Neural crest cell (in vitro differentiated cells): ENCODE data around the gene SLC39A3. TPM values are rescaled to one million over a fixed set of nuclear protein-coding genes. Genes with fewer than 3 reads are reported as not detected.
A peak's percentile ranks its signal among the peaks of the same experiment; 100 is the strongest.

Experiments
- DNase-seq: peaks from one replicate; pipeline ENCODE4 v3.0.0; 2021; ENCODE audit warnings: low read depth, mixed read lengths, low spot score
- H3K27ac Mint-ChIP-seq: one replicate; pipeline ENCODE4 v1.8.0; 2021; ENCODE audit warnings: mild to moderate bottlenecking, mixed read lengths; ENCODE audit not compliant: unreplicated experiment
- H3K27me3 Mint-ChIP-seq: 2 replicates; pipeline ENCODE4 v1.8.0; 2021; ENCODE audit warnings: low read depth, mild to moderate bottlenecking, mixed read lengths
- H3K36me3 Mint-ChIP-seq: 2 replicates; pipeline ENCODE4 v1.8.0; 2021; ENCODE audit warnings: low read depth, mild to moderate bottlenecking, mixed read lengths
- H3K4me1 Mint-ChIP-seq: 2 replicates; pipeline ENCODE4 v1.8.0; 2021; ENCODE audit warnings: mixed read lengths
- H3K4me3 Mint-ChIP-seq: one replicate; pipeline ENCODE4 v1.8.0; 2021; ENCODE audit warnings: mild to moderate bottlenecking, mixed read lengths
- H3K9me3 Mint-ChIP-seq: 2 replicates; pipeline ENCODE4 v1.8.0; 2021; ENCODE audit warnings: mixed read lengths
- total RNA-seq: library from RNA; stranded (reverse); gene quantifications from 2 replicates; pipeline ENCODE4 v1.2.1, GENCODE V29; 2021
- TF ChIP-seq, protein P1 (sequence below): fragments of 200-600 bp; sonication (generic); conservative IDR thresholded peaks from 2 replicates; pipeline ENCODE4 v1.5.0; 2021; ENCODE audit warnings: antibody characterized with exemption, mild to moderate bottlenecking

SLC39A3 gene
- total RNA-seq, 1 donor from 2014 or later = 43.0 TPM

GRCh38 chr19:2783781-2784145, 43.9 kb upstream of the SLC39A3 start:
- DNase-seq = no peak
- H3K27ac Mint-ChIP-seq = peak overlapping the region; percentile 93
- H3K36me3 Mint-ChIP-seq = peaks cover 4% of the 10 kb centered on the region
- TF ChIP-seq, protein P1, sequence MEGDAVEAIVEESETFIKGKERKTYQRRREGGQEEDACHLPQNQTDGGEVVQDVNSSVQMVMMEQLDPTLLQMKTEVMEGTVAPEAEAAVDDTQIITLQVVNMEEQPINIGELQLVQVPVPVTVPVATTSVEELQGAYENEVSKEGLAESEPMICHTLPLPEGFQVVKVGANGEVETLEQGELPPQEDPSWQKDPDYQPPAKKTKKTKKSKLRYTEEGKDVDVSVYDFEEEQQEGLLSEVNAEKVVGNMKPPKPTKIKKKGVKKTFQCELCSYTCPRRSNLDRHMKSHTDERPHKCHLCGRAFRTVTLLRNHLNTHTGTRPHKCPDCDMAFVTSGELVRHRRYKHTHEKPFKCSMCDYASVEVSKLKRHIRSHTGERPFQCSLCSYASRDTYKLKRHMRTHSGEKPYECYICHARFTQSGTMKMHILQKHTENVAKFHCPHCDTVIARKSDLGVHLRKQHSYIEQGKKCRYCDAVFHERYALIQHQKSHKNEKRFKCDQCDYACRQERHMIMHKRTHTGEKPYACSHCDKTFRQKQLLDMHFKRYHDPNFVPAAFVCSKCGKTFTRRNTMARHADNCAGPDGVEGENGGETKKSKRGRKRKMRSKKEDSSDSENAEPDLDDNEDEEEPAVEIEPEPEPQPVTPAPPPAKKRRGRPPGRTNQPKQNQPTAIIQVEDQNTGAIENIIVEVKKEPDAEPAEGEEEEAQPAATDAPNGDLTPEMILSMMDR = no peak
- peaks cover 4% of the 10 kb centered on the region for H3K27me3 Mint-ChIP-seq
- H3K4me1 Mint-ChIP-seq = peaks cover 61% of the 10 kb centered on the region
- peaks cover 4% of the 10 kb centered on the region for H3K9me3 Mint-ChIP-seq
- peak overlapping the region; percentile 93 for H3K4me3 Mint-ChIP-seq

- peak; percentile 94 for DNase-seq
- H3K36me3 Mint-ChIP-seq = peaks cover 4% of the 10 kb centered on the region
- peak within 1 kb of the TSS; percentile 93 for H3K4me3 Mint-ChIP-seq
- H3K27me3 Mint-ChIP-seq = peaks cover 4% of the 10 kb centered on the region
- peaks cover 4% of the 10 kb centered on the region for H3K9me3 Mint-ChIP-seq
- peak within 1 kb of the TSS; percentile 93 for H3K27ac Mint-ChIP-seq
- peaks cover 58% of the 10 kb centered on the region for H3K4me1 Mint-ChIP-seq
- TF ChIP-seq, protein P1 = peak; percentile 54
These were observed 43.3 kb upstream of the SLC39A3 start, which contains the start of gene SGTA for GRCh38 chr19:2782936-2783780. SGTA (minus strand) TSS chr19:2783273; CDS start chr19:2769068, 14,205 bp downstream.

DNA sequence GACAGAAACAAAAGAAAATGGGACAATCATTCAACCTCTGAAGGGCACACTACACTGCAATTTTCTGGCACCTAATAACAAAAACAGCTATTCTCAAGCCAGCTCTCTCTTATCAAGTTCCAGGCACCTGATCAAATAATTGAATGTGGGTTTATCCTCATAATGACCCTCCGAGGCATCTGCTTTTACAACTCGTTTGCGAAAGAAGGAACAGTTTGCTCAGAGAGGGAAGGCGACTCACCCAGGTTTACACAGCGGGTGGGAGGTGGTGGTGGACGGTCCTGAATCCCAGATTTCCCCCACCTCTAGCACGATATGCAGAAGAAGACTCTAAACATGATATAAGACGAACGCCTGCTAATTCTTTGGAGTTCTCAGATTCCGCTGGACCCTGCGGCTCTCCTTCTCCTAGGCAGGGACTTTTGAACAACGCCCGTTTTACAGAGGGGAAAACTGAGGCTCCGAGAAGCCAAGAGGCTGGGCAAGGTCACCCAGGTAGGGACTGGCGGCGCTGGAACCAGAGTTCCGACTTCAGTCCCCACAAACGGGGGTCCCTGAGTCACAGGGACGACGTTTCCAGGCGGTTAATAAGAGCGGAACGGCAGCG, 42.6 kb upstream of the SLC39A3 start:
- peak overlapping the region; percentile 89 for H3K27ac Mint-ChIP-seq
- H3K36me3 Mint-ChIP-seq = peaks cover 4% of the 10 kb centered on the region
- H3K4me1 Mint-ChIP-seq = peaks cover 52% of the 10 kb centered on the region
- H3K9me3 Mint-ChIP-seq = peaks cover 4% of the 10 kb centered on the region
- DNase-seq = no peak
- H3K4me3 Mint-ChIP-seq = peak overlapping the region; percentile 93
- peaks cover 4% of the 10 kb centered on the region for H3K27me3 Mint-ChIP-seq
- TF ChIP-seq, protein P1 = no peak

DNA sequence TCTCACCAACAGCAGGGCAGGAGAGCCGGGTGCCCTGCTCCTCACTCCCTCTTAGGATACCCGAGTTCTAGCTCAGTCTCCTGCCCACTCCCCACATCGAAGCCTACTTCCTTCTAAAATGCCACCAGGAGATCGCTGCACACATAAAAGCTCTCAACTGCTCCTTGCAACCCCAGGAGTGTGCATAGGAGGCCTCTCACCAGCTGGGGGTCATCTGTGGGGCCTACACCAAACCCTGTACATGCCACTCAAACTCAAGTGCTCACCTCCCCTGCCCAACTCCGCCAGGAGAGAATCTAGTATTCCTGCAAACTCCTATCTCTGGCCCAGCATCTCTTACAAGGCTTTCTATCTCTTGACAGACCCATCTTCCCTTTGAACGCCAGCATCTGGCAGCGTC, 40.5 kb upstream of the SLC39A3 start:
- DNase-seq = no peak
- Mint-ChIP-seq H3K9me3 (peaks cover 4% of the 10 kb centered on the region), H3K4me3 (peak overlapping the region; percentile 76), H3K4me1 (peaks cover 49% of the 10 kb centered on the region), H3K36me3 (peaks cover 12% of the 10 kb centered on the region), H3K27me3 (peaks cover 4% of the 10 kb centered on the region), H3K27ac (peak overlapping the region; percentile 93)
- TF ChIP-seq, protein P1 = no peak

GRCh38 chr19:2779121-2779740, 39.4 kb upstream of the SLC39A3 start:
- no peak overlapping the region for H3K27ac Mint-ChIP-seq
- DNase-seq = no peak
- TF ChIP-seq, protein P1 = no peak
- H3K4me1 Mint-ChIP-seq = peaks cover 46% of the 10 kb centered on the region
- peaks cover 4% of the 10 kb centered on the region for H3K9me3 Mint-ChIP-seq
- no peak overlapping the region for H3K4me3 Mint-ChIP-seq
- H3K27me3 Mint-ChIP-seq = peaks cover 4% of the 10 kb centered on the region
- H3K36me3 Mint-ChIP-seq = peaks cover 15% of the 10 kb centered on the region
